B cell (primary cell): ENCODE results near the gene RNF149. TPM values are rescaled to one million over a fixed set of nuclear protein-coding genes. Genes with fewer than 3 reads are reported as not detected.

Source experiments
- ATAC-seq: fragments of 200-7000 bp; cut with Tn5 transposase; one replicate; pipeline ENCODE4 v1.10.0; 2021; ENCODE audit warnings: low read depth, mild to moderate bottlenecking, moderate number of reproducible peaks, moderate library complexity
- CTCF ChIA-PET: fragments of 350-600 bp; sonication (Branson Sonifier 250); formaldehyde crosslinking; loops from one replicate; lab custom pipeline; 2021; ENCODE audit warnings: antibody characterized with exemption, inconsistent platforms; lab: Charles Lee
- POLR2A ChIA-PET: fragments of 350-600 bp; sonication (Branson Sonifier 250); formaldehyde crosslinking; loops from one replicate; lab custom pipeline; 2021; ENCODE audit warnings: antibody characterized with exemption; lab: Charles Lee
- DNase-seq: peaks from one replicate; pipeline ENCODE4 v3.0.0; 2013
- H2AFZ ChIP-seq: 2 replicates; pipeline ENCODE4 v1.6.1; 2012; ENCODE audit warnings: mild to moderate bottlenecking, low read depth, low read length; ENCODE audit not compliant: insufficient read depth, poor library complexity, severe bottlenecking
- H3K27ac ChIP-seq, 2 donors: 1 replicate in 1 of 2; 2 replicates in 1 of 2; pipeline ENCODE4 v1.5.1; 2012 to 2013; ENCODE audit warnings: low read length in 2 of 2, mild to moderate bottlenecking in 2 of 2, moderate library complexity in 1 of 2
- H3K27me3 ChIP-seq, 4 experiments: fragments of 200-600 bp in 1 of 4; sonication (generic) in 1 of 4; replicated peaks in 1 of 4; 1 replicate in 2 of 4; 2 replicates in 2 of 4; pipeline versions ENCODE4 v1.6.1 to v1.7.0; 2013 to 2016; ENCODE audit warnings: low read length in 3 of 4, mild to moderate bottlenecking in 2 of 4, mixed read lengths in 1 of 4, moderate library complexity in 1 of 4; ENCODE audit not compliant: insufficient read depth in 4 of 4, control insufficient read depth in 3 of 4; ENCODE audit errors: control extremely low read depth in 1 of 4
- H3K36me3 ChIP-seq, 2 experiments: replicated peaks in 1 of 2; 1 replicate in 1 of 2; 2 replicates in 1 of 2; pipeline versions ENCODE4 v1.6.1 to v1.7.1; 2013; ENCODE audit warnings: low read length in 1 of 2; ENCODE audit not compliant: insufficient read depth in 2 of 2, control insufficient read depth in 1 of 2; ENCODE audit errors: control extremely low read depth in 1 of 2, extremely low read depth in 1 of 2
- H3K4me1 ChIP-seq, 2 donors: fragments of 200-600 bp in 1 of 2; sonication (generic) in 1 of 2; 1 replicate in 1 of 2; 2 replicates in 1 of 2; pipeline versions ENCODE4 v1.5.1 to v1.6.1; 2013 to 2017; ENCODE audit warnings: low read length in 2 of 2; ENCODE audit not compliant: control insufficient read depth in 2 of 2, insufficient read depth in 2 of 2
- H3K4me2 ChIP-seq: replicated peaks from 2 replicates; pipeline ENCODE3; 2012; ENCODE audit warnings: mild to moderate bottlenecking, low read depth, low read length; ENCODE audit not compliant: poor library complexity, severe bottlenecking
- H3K4me3 ChIP-seq, 5 experiments: fragments of 200-600 bp in 1 of 5; sonication (generic) in 1 of 5; 1 replicate in 3 of 5; 2 replicates in 2 of 5; pipeline versions ENCODE4 v1.5.1 to v1.7.0; 2011 to 2016; ENCODE audit warnings: low read length in 4 of 5, mild to moderate bottlenecking in 4 of 5, low read depth in 2 of 5, control low read depth in 1 of 5, moderate library complexity in 1 of 5; ENCODE audit not compliant: insufficient read depth in 1 of 5; ENCODE audit errors: control extremely low read depth in 1 of 5, extremely low read depth in 1 of 5
- H3K79me2 ChIP-seq: fragments of 200-600 bp; sonication (generic); one replicate; pipeline ENCODE4 v1.6.0; 2016; ENCODE audit warnings: low read length; ENCODE audit not compliant: control insufficient read depth, insufficient read depth
- H3K9ac ChIP-seq: fragments of 200-600 bp; sonication (generic); 2 replicates; pipeline ENCODE4 v1.6.1; 2017; ENCODE audit warnings: mild to moderate bottlenecking, low read length, moderate library complexity
- H3K9me3 ChIP-seq, 3 donors: one replicate each; pipeline versions ENCODE4 v1.6.1 to v1.7.1; 2013; ENCODE audit warnings: low read length in 2 of 3; ENCODE audit not compliant: control insufficient read depth in 2 of 3, insufficient read depth in 1 of 3; ENCODE audit errors: control extremely low read depth in 1 of 3
- H4K20me1 ChIP-seq: 2 replicates; pipeline ENCODE4 v1.6.0; 2012; ENCODE audit warnings: mild to moderate bottlenecking, low read length; ENCODE audit not compliant: insufficient read depth, control insufficient read depth, poor library complexity, severe bottlenecking
- H3K27ac Mint-ChIP-seq: one replicate; pipeline ENCODE4 v1.8.0; 2021; ENCODE audit warnings: mixed read lengths
- H3K27me3 Mint-ChIP-seq: one replicate; pipeline ENCODE4 v1.8.0; 2021; ENCODE audit warnings: mixed read lengths
- H3K4me1 Mint-ChIP-seq: one replicate; pipeline ENCODE4 v1.8.0; 2021; ENCODE audit warnings: mixed read lengths
- H3K4me3 Mint-ChIP-seq: one replicate; pipeline ENCODE4 v1.8.0; 2021; ENCODE audit warnings: mixed read lengths
- H3K9me3 Mint-ChIP-seq: one replicate; pipeline ENCODE4 v1.8.0; 2022; ENCODE audit warnings: mixed read lengths; ENCODE audit not compliant: insufficient read depth
- EZH2 ChIP-seq: IDR thresholded peaks from 2 replicates; pipeline ENCODE4 v1.6.1; 2012; ENCODE audit warnings: borderline replicate concordance, low read depth, mild to moderate bottlenecking, moderate library complexity, low read length; ENCODE audit not compliant: insufficient read depth, poor library complexity, severe bottlenecking
- WGBS: methylation state at CpG from one replicate; pipeline ENCODE4 v1.1.5; 2013; ENCODE audit warnings: missing lambda C conversion rate; ENCODE audit not compliant: insufficient coverage; 5-methylcytosine and 5-hydroxymethylcytosine counted together
- intact Hi-C: fragments of 100-400 bp; cut with micrococcal nuclease; formaldehyde crosslinking; loops from one replicate; pipeline ENCODE4 v1.10.0; 2022
- polyA plus RNA-seq: library from polyadenylated mRNA; depleted of rRNA; stranded (reverse); fragments of >200 nt; gene quantifications from 2 replicates; pipeline ENCODE4 v1.2.3, GENCODE V29; 2012
- total RNA-seq, 2 donors: library from RNA; stranded (reverse); fragments of 120-200 nt in 1 of 2; gene quantifications; 1 replicate in 1 of 2; 2 replicates in 1 of 2; pipeline versions ENCODE4 v1.2.3 to v1.2.4, GENCODE V29; 2013 to 2022
- TF ChIP-seq, protein P1 (sequence below): fragments of 200-600 bp; IDR thresholded peaks from one replicate; pipeline ENCODE4 v1.8.0; 2022; ENCODE audit warnings: antibody characterized with exemption, mild to moderate bottlenecking

Gene RNF149
- total and polyA plus RNA-seq, 2 donors (not counting 1 experiment from before 2014, with no cell fraction given), result 28.2 to 71.6 TPM

- WGBS, result 94% methylated on average over 5 of the region's 7 CpGs
- Histone ChIP-seq H3K79me2 (peaks cover 87% of the 10 kb centered on the region), H3K4me2 (no peak overlapping the region), H3K27ac (no peak overlapping the region), H3K27me3 (no peaks in the 10 kb centered on the region), H3K9ac (no peak overlapping the region), H3K36me3 (peaks cover 0 to 6% of the 10 kb centered on the region in 2 experiments), H4K20me1 (peaks cover 68% of the 10 kb centered on the region), H3K4me3 (no peak overlapping the region), H2AFZ (no peak overlapping the region), H3K9me3 (no peaks in the 10 kb centered on the region), H3K4me1 (peaks cover 14 to 23% of the 10 kb centered on the region in 2 donors)
- no peak for DNase-seq
- ATAC-seq, result no peak
- H3K9me3 Mint-ChIP-seq, result no peaks in the 10 kb centered on the region
- no peaks in the 10 kb centered on the region for H3K27me3 Mint-ChIP-seq
- H3K27ac Mint-ChIP-seq, result no peak overlapping the region
- intact Hi-C loops, result no loop called here
- peaks cover 56% of the 10 kb centered on the region for H3K4me1 Mint-ChIP-seq
- TF ChIP-seq, protein P1, sequence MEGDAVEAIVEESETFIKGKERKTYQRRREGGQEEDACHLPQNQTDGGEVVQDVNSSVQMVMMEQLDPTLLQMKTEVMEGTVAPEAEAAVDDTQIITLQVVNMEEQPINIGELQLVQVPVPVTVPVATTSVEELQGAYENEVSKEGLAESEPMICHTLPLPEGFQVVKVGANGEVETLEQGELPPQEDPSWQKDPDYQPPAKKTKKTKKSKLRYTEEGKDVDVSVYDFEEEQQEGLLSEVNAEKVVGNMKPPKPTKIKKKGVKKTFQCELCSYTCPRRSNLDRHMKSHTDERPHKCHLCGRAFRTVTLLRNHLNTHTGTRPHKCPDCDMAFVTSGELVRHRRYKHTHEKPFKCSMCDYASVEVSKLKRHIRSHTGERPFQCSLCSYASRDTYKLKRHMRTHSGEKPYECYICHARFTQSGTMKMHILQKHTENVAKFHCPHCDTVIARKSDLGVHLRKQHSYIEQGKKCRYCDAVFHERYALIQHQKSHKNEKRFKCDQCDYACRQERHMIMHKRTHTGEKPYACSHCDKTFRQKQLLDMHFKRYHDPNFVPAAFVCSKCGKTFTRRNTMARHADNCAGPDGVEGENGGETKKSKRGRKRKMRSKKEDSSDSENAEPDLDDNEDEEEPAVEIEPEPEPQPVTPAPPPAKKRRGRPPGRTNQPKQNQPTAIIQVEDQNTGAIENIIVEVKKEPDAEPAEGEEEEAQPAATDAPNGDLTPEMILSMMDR, result no peak
- POLR2A ChIA-PET, result interaction anchor here (0.5 kb wide), 1 partner anchor 721 kb away, joined by 3 read pairs; no protein-coding TSS in a partner anchor
- H3K4me3 Mint-ChIP-seq, result no peak overlapping the region
- CTCF ChIA-PET, result no interaction called here
These were observed 7.7 kb downstream of the RNF149 start for GRCh38 chr2:101300836-101301235.

DNA sequence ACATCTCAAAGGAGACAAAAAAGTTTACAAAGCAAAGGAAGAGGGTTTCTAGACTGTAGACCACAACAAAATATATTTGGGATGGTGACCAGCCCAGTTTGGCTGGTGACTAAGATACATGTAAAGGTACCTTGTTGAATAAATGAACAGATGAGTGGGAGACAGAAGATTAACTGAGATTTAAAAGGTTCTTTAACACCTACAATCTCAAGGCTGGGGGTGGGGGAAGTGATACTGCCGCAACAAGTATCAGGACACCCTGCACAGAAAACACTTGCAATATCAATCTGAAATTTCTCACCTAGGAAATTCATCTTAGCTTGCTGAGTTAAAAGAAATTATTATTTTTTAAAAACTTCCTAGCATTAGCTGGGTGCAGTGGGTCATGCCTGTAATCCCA, 8.3 kb downstream of the RNF149 start:
- peaks cover 72% of the 10 kb centered on the region for H4K20me1 ChIP-seq
- DNase-seq (no peak), ATAC-seq (no peak)
- H3K4me1 ChIP-seq, result peaks cover 8 to 16% of the 10 kb centered on the region in 2 donors
- H3K27ac ChIP-seq, result no peak overlapping the region
- TF ChIP-seq, protein P1, result no peak
- TF ChIP-seq EZH2, result no peak
- CTCF ChIA-PET, result interaction anchor here (1.8 kb wide), 1 partner anchor 19 kb away, joined by 4 read pairs; no protein-coding TSS in a partner anchor
- H3K36me3 ChIP-seq, result peaks cover 0 to 2% of the 10 kb centered on the region in 2 experiments
- Mint-ChIP-seq H3K4me3 (no peak overlapping the region), H3K9me3 (no peaks in the 10 kb centered on the region), H3K4me1 (peaks cover 50% of the 10 kb centered on the region), H3K27me3 (no peaks in the 10 kb centered on the region), H3K27ac (no peak overlapping the region)
- no peaks in the 10 kb centered on the region for H3K27me3 ChIP-seq
- H2AFZ ChIP-seq, result no peak overlapping the region
- POLR2A ChIA-PET, result no interaction called here
- intact Hi-C loops, result no loop called here
- no peak overlapping the region for H3K9ac ChIP-seq
- H3K9me3 ChIP-seq, result no peaks in the 10 kb centered on the region
- H3K79me2 ChIP-seq, result peaks cover 87% of the 10 kb centered on the region
- no CpG with 5 or more reads among the region's 1 CpG for WGBS
- H3K4me2 ChIP-seq, result no peak overlapping the region
- no peak overlapping the region for H3K4me3 ChIP-seq
